Activated CD8-positive, alpha-beta T cell treated with anti-CD3 and anti-CD28 coated beads for 36 hours (primary cell): ENCODE results near the gene CARD18. TPM values are rescaled to one million over a fixed set of nuclear protein-coding genes. Genes with fewer than 3 reads are reported as not detected.

Source experiments
- ATAC-seq: fragments of 200-7000 bp; cut with Tn5 transposase; one replicate; pipeline ENCODE4 v1.10.0; 2021; ENCODE audit warnings: mild to moderate bottlenecking, moderate library complexity
- CTCF ChIA-PET: fragments of 350-600 bp; sonication (Branson Sonifier 250); formaldehyde crosslinking; loops from one replicate; lab custom pipeline; 2021; ENCODE audit warnings: antibody characterized with exemption; lab: Charles Lee
- POLR2A ChIA-PET: fragments of 350-600 bp; sonication (Branson Sonifier 250); formaldehyde crosslinking; loops from one replicate; lab custom pipeline; 2021; ENCODE audit warnings: antibody characterized with exemption; lab: Charles Lee
- DNase-seq: peaks from one replicate; pipeline ENCODE4 v3.0.0-alpha.2; 2020
- H3K27ac Mint-ChIP-seq: one replicate; pipeline ENCODE4 v1.8.0; 2021; ENCODE audit warnings: mild to moderate bottlenecking, mixed read lengths
- H3K27me3 Mint-ChIP-seq: one replicate; pipeline ENCODE4 v1.8.0; 2021; ENCODE audit warnings: mixed read lengths
- H3K36me3 Mint-ChIP-seq: one replicate; pipeline ENCODE4 v1.8.0; 2021; ENCODE audit warnings: low read depth, mixed read lengths
- H3K4me1 Mint-ChIP-seq: one replicate; pipeline ENCODE4 v1.8.0; 2021; ENCODE audit warnings: low read depth, mixed read lengths
- H3K4me3 Mint-ChIP-seq: one replicate; pipeline ENCODE4 v1.8.0; 2021; ENCODE audit warnings: mild to moderate bottlenecking, moderate library complexity, mixed read lengths
- H3K9me3 Mint-ChIP-seq: one replicate; pipeline ENCODE4 v1.8.0; 2021; ENCODE audit warnings: mixed read lengths
- CTCF ChIP-seq: fragments of 200-600 bp; IDR thresholded peaks from one replicate; pipeline ENCODE4 v1.8.0; 2022; ENCODE audit warnings: antibody characterized with exemption, mild to moderate bottlenecking
- intact Hi-C: fragments of 100-400 bp; cut with micrococcal nuclease; formaldehyde crosslinking; loops from one replicate; pipeline ENCODE4 v1.10.0; 2022
- total RNA-seq, 2 experiments: library from RNA; stranded (reverse); gene quantifications; one replicate each; pipeline ENCODE4 v1.2.3, GENCODE V29; 2021

The CARD18 gene
- total RNA-seq, 2 experiments from 2014 or later: not detected

DNA sequence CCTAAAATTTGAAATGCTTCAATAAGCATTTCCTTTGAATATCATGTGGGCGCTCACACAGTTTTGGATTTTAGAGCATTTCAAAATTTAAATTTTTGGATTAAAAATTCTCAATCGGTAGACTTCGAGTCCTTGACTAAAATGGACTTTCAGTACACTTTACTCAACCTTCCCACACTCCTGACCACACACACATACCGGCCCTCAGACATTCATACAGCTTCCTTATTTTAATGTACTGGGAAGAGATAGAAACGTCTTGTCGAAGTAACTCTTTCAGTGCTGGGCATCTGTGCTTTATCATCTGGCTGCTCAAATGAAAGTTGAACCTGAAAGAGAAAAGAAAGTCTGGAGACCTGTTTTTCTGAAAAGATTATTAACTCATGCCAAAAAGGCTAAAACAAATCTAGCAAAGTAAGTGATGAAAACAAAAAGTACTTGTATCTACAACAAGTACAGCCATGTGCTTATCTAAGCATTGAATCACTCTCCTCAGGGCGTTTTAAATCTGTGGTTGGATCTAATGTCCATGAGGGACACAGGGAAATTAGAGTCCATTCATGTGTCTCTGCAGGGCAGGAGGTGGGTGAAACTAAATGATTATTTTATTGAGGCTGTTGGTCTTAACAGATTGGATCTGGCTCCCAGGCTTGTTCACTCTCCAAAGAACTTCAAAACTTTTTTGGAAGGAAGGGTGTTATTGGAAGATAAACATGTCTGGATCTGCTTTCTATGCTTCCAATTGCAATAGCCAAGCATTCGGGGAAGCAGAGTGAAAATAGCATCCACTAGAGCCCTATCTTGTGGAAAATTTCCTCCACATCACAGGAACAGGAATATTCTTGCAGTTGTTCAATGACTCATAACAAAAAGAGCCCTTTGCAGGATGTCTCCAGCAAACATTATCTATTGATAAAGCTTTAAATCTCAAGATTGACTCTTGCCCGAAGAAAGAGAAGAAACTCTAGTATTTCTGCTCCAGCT is 47.0 kb downstream of the CARD18 start:
- H3K27me3 Mint-ChIP-seq: peaks cover 5% of the 10 kb centered on the region
- CTCF ChIA-PET: no interaction called here
- intact Hi-C loops: no loop called here
- H3K4me1 Mint-ChIP-seq: no peaks in the 10 kb centered on the region
- TF ChIP-seq CTCF: no peak
- H3K27ac Mint-ChIP-seq: no peak overlapping the region
- no peaks in the 10 kb centered on the region for H3K9me3 Mint-ChIP-seq
- no peak for DNase-seq
- ATAC-seq: no peak
- POLR2A ChIA-PET: interaction anchor here (0.6 kb wide), 1 partner anchor 390 kb away, joined by 3 read pairs; no protein-coding TSS in a partner anchor
- no peaks in the 10 kb centered on the region for H3K36me3 Mint-ChIP-seq
- H3K4me3 Mint-ChIP-seq: no peak overlapping the region

Other genes with a start within 250 kb of the CARD18 start
- not detected for gene CASP12, start 241.3 kb downstream of the CARD18 start, total RNA-seq
- gene CASP4, start 171.2 kb downstream of the CARD18 start, total RNA-seq: 10 to 100 TPM; 39.6 to 42.9 TPM
- not detected for gene CASP5, start 116.6 kb downstream of the CARD18 start, total RNA-seq
- gene CASP1, start 104.6 kb downstream of the CARD18 start, total RNA-seq: 10 to 100 TPM; 31.9 to 32.4 TPM
- 10 to 100 TPM; 13.1 to 15.2 TPM for gene CARD16, start 94.4 kb downstream of the CARD18 start, total RNA-seq